Epithelial cell of proximal tubule (primary cell): ENCODE data around the gene ARSI. TPM values are rescaled to one million over a fixed set of nuclear protein-coding genes. Genes with fewer than 3 reads are reported as not detected.

Experiments used
- DNase-seq: peaks from one replicate; pipeline ENCODE4 v3.0.0-alpha.2; 2011; ENCODE audit warnings: low read depth
- H3K4me3 ChIP-seq: 2 replicates; pipeline ENCODE4 v1.5.1; 2011; ENCODE audit warnings: low read depth, mild to moderate bottlenecking, low read length
- total RNA-seq: library from RNA; depleted of rRNA; stranded (reverse); fragments of >200 nt; gene quantifications from 2 replicates; pipeline ENCODE4 v1.2.3, GENCODE V29; 2015
- TF ChIP-seq, protein P1 (sequence below): conservative IDR thresholded peaks from 2 replicates; pipeline ENCODE4 v1.5.1; 2012; ENCODE audit warnings: low read depth, mild to moderate bottlenecking, low read length

The ARSI gene
- total RNA-seq, 1 donor from 2014 or later: 5.7 TPM

DNA sequence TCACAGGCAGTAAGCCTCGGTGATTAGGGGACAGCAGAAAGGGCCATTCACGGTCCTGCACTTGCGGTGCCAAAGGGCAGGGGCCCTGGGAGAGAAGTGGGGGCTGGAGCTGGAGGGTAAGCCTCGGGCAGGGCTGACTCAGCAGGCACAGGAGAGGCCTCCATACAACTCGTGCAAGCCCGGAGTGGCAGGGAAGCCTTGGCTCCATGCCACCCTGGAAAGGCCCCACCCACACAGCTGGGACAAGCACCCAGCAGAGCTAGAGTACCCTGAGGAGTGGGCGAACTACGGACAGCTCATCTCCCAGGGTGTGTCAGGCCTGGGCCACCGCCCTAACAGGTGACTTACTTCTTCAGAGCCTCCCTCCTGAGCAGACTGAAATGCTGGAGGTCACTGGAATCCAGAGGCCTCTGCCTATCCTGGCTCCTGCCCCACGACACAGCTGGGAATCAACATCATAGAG, 7.5 kb downstream of the ARSI start:
- no peak overlapping the region for H3K4me3 ChIP-seq
- DNase-seq: no peak
- TF ChIP-seq, protein P1, sequence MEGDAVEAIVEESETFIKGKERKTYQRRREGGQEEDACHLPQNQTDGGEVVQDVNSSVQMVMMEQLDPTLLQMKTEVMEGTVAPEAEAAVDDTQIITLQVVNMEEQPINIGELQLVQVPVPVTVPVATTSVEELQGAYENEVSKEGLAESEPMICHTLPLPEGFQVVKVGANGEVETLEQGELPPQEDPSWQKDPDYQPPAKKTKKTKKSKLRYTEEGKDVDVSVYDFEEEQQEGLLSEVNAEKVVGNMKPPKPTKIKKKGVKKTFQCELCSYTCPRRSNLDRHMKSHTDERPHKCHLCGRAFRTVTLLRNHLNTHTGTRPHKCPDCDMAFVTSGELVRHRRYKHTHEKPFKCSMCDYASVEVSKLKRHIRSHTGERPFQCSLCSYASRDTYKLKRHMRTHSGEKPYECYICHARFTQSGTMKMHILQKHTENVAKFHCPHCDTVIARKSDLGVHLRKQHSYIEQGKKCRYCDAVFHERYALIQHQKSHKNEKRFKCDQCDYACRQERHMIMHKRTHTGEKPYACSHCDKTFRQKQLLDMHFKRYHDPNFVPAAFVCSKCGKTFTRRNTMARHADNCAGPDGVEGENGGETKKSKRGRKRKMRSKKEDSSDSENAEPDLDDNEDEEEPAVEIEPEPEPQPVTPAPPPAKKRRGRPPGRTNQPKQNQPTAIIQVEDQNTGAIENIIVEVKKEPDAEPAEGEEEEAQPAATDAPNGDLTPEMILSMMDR: no peak

DNA sequence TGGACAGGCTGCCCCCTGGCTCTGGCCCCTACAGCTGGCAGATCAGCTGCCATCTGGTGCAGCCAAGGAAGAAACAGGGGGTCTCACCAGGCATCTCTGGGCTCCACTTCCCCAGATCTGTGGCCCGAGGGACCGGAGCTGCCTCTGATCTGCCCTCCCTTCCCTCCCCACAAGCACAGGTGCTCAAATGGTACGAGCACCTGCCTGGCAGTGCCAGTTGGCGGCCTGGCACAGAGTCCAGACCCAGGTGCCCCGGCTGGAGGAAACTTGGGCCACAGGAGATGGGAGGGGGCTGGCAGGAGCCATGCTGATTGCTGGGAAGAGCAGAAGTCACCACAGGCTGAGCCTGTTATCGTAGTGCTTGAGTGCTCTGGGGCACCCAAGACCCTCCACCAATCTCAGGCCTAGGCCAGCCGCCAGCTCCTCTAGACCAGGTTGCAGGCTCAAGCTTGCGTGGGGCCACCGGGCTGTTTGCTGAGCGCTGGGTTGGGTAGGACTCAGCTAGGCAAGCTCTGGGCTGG, 8.1 kb downstream of the ARSI start:
- DNase-seq: no peak
- TF ChIP-seq, protein P1: no peak
- no peak overlapping the region for H3K4me3 ChIP-seq

DNA sequence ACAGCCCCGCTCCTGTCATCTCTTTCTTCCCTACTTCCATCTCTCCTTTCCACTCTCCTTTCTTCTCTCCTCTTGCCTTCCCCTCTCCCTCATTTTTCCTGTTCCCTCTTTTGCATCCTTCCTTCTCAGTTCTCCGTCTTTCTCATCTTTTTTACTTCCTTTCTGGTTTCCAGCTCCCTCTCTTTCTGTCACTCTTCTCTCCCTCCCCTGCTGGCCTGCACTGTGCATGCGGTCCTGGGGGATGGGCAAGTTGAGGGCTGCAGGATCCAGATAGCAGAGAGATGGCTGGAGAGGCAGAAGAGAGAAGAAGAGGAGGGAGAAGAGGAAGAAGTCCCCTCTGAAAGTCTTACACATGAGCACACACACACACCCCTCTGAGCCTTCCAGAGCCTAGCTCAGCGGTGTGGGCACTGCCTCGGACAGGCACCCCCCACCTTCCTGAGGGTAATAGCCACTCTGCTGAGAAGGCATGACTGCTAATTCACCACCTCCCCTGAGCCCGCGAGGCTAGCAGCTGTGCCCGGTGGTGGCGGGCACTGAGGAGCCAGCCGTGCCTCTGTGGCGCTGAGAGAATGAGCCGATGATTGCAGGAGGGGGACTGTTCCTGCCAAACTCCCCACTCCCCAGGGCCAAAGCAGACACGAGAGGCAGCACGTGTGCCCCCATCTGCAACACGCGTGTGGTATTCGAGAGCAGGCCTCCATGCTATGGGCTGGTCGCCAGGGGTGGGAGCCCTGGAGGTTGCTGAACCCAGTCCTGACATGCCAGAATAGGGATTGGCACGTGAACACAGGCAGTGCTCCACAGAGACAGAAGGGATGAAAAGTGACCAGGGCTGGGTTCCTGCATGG, 9.4 kb downstream of the ARSI start:
- H3K4me3 ChIP-seq: no peak overlapping the region
- TF ChIP-seq, protein P1: no peak
- DNase-seq: no peak

DNA sequence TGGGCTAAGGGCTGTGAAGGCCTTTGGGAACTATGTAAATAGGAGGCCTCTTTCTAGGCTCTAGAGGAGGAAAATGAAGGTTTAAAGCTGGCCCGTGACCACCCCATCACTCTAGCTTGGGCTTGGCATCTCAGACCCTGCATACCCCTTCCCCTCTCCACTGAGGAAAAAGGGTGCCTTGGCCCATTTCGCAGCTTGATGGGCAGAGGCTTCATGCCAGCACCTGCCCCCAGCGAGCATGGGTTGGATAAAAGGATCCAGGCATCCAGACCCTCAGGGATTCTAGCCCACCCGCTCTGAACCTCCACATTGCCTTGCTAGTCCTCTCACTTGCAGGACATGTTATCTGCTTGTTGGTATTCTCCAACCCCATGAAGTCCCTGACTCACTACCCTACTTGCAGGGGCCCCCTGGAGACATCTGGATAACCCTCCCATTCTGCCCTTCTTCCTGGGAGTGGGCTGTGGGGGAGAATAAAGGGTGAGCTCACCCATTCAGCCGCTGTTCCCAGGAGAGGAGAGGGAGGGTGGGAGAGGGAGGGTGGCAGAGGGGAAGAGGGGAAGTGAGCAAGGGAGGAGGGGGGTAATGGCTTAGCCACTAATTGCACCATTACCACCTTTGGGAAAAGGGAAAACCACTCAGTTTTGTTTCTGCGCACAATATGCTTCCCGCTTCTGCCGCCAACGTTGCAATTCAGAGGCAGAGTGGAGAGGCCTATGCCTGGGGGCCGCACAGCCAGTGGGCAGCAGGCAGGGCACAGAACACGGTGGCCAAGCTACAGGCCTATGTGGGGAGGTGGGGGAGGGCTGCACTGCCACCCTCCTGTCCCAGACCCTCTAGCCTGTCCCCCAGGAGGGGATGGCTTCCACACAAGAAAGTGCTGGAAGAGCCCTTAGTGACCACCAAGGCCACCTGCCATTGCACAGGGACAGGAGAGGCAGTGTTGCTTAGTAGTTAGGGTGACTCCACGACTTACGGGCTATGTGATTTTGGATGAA, 11.0 kb downstream of the ARSI start:
- no peak overlapping the region for H3K4me3 ChIP-seq
- TF ChIP-seq, protein P1: no peak
- DNase-seq: no peak

DNA sequence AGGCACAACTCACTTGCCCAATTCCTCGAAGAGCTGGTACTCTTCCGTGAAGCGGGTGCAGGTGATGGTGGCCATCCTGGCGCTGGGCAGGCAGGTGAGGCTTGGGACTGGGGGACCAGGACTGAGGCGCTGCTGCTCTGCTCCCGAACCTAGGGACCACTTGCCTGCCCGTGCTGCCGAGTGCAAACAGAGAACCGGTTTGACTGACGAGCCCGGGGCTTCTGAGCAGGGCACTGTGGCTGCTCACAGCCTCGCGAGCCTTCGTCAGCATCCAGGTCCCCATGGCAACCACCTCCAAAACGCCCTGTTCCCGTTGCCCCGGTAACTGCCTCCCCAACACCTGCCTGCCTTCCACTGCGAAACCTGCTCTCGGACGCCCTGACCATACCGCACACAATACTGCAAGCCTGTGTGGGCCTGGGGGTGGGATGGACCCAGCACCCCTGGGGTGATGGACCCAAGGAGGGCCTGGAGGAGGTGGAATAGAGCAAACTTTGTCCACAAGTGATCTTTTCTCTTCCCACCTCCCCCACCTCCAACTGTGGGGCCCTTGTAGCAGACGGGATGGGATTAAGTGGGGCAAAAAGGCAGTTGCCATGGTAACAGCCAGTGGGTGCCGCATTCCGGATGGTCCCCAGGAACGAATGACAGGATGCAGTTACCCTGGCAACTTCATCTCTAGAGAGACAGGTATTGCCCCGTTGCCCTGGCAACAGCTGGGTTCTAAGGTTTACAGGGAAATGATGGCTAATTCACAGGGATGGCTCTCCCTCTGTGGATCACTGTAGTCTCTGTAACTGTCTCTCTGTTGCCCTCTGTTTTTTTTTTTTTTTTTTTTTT, 12.9 kb downstream of the ARSI start, which contains the start of gene CAMK2A:
CAMK2A (minus strand) TSS at position 223 of the 840 bp plus-strand sequence; CDS start at position 75, 148 bp downstream.
- H3K4me3 ChIP-seq: no peak within 1 kb of the TSS
- TF ChIP-seq, protein P1: no peak
- no peak for DNase-seq

DNA sequence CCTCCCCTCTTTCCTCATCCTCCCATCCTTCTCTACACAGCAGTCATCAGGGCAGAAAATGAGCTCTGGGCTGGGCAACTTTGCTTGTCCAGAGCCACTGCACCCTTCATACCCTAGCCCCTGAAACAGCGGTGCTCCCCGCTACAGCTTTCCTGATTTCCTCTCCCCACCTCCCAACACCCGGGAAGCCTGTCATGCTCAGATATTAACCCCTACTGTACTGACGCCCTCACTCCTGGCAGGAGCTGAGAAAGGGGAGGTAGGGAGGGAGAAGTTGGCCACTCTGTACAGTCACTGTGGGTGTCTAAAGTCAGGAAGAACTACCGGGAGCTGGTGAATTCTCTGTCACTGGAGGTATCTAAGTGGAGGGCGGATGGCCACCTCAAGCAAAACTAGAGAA, 13.9 kb downstream of the ARSI start:
- no peak overlapping the region for H3K4me3 ChIP-seq
- no peak for DNase-seq
- TF ChIP-seq, protein P1: no peak
